Measurements from ENCODE around the gene KLF11. TPM values are rescaled to one million over a fixed set of nuclear protein-coding genes. Genes with fewer than 3 reads are reported as not detected.
"Not testable (repeated sequence)": the region's sequence is repeated elsewhere in the genome, so short reads cannot be mapped to it uniquely, and the experiment has no call there.

KLF11 gene
- total RNA-seq, 4 donors from 2014 or later: 48.6 to 81.6 (median 58.8) TPM

GRCh38 chr2:10091182-10091888, 48.0 kb downstream of the KLF11 start:
- peak overlapping the region; percentile 35 for H3K4me3 ChIP-seq
- WGBS: 24% methylated on average over 27 of the region's 52 CpGs
- DNase-seq (ENCODE audit: low spot score in 2 of 2): no peak
- peaks cover 12% of the 10 kb centered on the region for H3K4me1 ChIP-seq
- TF ChIP-seq CTCF (IDR thresholded peaks at IDR 0.05) (no peak), POLR2AphosphoS5 (IDR thresholded peaks at IDR 0.05) (no peak), EP300 (IDR thresholded peaks at IDR 0.05) (no peak), POLR2A (IDR thresholded peaks at IDR 0.05) (no peak)
- no peaks in the 10 kb centered on the region for H3K36me3 ChIP-seq
- no peaks in the 10 kb centered on the region for H3K9me3 ChIP-seq
- no peak overlapping the region for H3K27ac ChIP-seq
- H3K27me3 ChIP-seq: peaks cover 16% of the 10 kb centered on the region

- WGBS: 100% methylated on average over 2 of the region's 2 CpGs
- not testable (repeated sequence) for H3K9me3 ChIP-seq; DNase-seq (ENCODE audit: low spot score in 2 of 2); H3K36me3 ChIP-seq; H3K27ac ChIP-seq
- H3K27me3 ChIP-seq: peaks cover 16% of the 10 kb centered on the region
- peaks cover 12% of the 10 kb centered on the region for H3K4me1 ChIP-seq
- H3K4me3 ChIP-seq: peak overlapping the region; percentile 35
Observed at GRCh38 chr2:10091889-10092244, 48.5 kb downstream of the KLF11 start.

GRCh38 chr2:10094271-10094814, 51.0 kb downstream of the KLF11 start:
- no peak for DNase-seq (ENCODE audit: low spot score in 2 of 2)
- Histone ChIP-seq H3K4me1 (peaks cover 12% of the 10 kb centered on the region), H3K36me3 (no peaks in the 10 kb centered on the region), H3K4me3 (no peak overlapping the region), H3K27ac (no peak overlapping the region), H3K27me3 (peaks cover 16% of the 10 kb centered on the region), H3K9me3 (no peaks in the 10 kb centered on the region)
- TF ChIP-seq POLR2A (IDR thresholded peaks at IDR 0.05) (no peak), CTCF (IDR thresholded peaks at IDR 0.05) (no peak), POLR2AphosphoS5 (IDR thresholded peaks at IDR 0.05) (no peak), EP300 (IDR thresholded peaks at IDR 0.05) (no peak)
- WGBS: 68% methylated on average over 10 of the region's 13 CpGs

GRCh38 chr2:10095175-10095574, 51.8 kb downstream of the KLF11 start:
- 78% methylated on average over 9 of the region's 9 CpGs for WGBS
- no peak overlapping the region for H3K4me3 ChIP-seq
- H3K27ac ChIP-seq: no peak overlapping the region
- H3K27me3 ChIP-seq: peaks cover 16% of the 10 kb centered on the region
- no peak for TF ChIP-seq EP300 (IDR thresholded peaks at IDR 0.05)
- no peak for TF ChIP-seq CTCF (IDR thresholded peaks at IDR 0.05)
- no peak for TF ChIP-seq POLR2A (IDR thresholded peaks at IDR 0.05)
- TF ChIP-seq POLR2AphosphoS5 (IDR thresholded peaks at IDR 0.05): no peak
- H3K9me3 ChIP-seq: no peaks in the 10 kb centered on the region
- H3K4me1 ChIP-seq: peaks cover 12% of the 10 kb centered on the region
- DNase-seq (ENCODE audit: low spot score in 2 of 2): no peak
- H3K36me3 ChIP-seq: no peaks in the 10 kb centered on the region

- H3K27ac ChIP-seq: no peak overlapping the region
- peaks cover 8% of the 10 kb centered on the region for H3K27me3 ChIP-seq
- H3K4me3 ChIP-seq: no peak overlapping the region
- 88% methylated on average over 10 of the region's 10 CpGs for WGBS
- TF ChIP-seq CTCF (IDR thresholded peaks at IDR 0.05) (no peak), POLR2AphosphoS5 (IDR thresholded peaks at IDR 0.05) (no peak), EP300 (IDR thresholded peaks at IDR 0.05) (no peak), POLR2A (IDR thresholded peaks at IDR 0.05) (no peak)
- no peaks in the 10 kb centered on the region for H3K9me3 ChIP-seq
- no peak for DNase-seq (ENCODE audit: low spot score in 2 of 2)
- no peaks in the 10 kb centered on the region for H3K36me3 ChIP-seq
- peaks cover 6% of the 10 kb centered on the region for H3K4me1 ChIP-seq
Observed at GRCh38 chr2:10096641-10097040, 53.3 kb downstream of the KLF11 start.

Measured in suprapubic skin (tissue), 4 donors.